Activated CD4-positive, alpha-beta T cell treated with anti-CD3 and anti-CD28 coated beads, Interleukin-2, Interleukin-6, amounts not matched to agents 100 ng/mL and 50 ng/mL, durations not matched to agents 16 hours and 8 hours (primary cell): ENCODE measurements around the gene SPR.
"Not testable (repeated sequence)": the region's sequence is repeated elsewhere in the genome, so short reads cannot be mapped to it uniquely, and the experiment has no call there.

Source experiments
- DNase-seq: peaks from one replicate; pipeline ENCODE4 v3.0.0-alpha.2; 2020

The SPR gene

DNA sequence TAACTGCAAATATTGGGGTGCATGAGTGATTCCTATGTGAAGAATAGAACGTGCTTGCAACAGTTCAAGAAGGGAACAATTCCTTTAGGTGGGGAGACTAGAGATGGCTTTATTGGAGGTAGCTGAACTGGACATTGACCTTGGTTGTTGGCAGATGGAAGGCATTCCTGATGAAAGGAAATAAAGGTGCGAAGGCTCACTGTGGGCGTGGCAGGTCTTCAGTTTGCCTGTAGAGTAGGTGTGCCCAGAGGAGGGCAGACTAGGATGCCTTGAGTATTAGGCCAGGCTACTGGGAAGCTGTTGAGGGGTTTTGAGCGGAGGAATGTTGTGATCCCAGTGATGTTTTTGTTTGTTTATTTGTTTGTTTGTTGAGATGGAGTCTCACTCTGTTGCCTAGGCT, 2.8 kb downstream of the SPR start:
- DNase-seq: no peak

DNA sequence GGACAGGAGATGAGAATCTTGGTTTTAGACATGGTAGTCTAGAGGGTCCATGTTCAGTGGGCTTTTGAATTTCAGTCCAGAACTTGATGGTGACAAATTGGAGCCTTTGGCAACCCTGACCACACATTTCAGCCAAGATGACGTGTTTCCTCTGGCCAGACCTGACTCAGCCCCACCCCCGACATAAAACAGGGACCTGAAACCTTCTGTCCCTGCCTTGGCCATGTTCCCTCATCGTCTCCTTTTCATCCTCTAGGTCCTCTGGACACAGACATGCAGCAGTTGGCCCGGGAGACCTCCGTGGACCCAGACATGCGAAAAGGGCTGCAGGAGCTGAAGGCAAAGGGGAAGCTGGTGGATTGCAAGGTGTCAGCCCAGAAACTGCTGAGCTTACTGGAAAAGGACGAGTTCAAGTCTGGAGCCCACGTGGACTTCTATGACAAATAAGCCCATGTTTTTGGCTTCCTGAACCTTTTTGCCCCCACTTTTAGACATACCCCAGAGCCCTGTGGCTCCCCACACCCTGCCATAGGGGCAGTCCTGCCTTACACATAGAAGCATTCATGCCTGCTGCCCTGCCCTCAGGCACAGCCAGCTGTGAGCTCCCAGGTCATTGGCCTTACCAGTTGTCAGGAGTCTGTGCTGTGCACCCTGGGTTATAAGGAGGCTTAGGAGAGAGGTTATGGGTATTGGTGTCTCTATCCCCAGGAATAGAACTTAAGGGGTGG, 4.0 kb downstream of the SPR start:
- no peak for DNase-seq

DNA sequence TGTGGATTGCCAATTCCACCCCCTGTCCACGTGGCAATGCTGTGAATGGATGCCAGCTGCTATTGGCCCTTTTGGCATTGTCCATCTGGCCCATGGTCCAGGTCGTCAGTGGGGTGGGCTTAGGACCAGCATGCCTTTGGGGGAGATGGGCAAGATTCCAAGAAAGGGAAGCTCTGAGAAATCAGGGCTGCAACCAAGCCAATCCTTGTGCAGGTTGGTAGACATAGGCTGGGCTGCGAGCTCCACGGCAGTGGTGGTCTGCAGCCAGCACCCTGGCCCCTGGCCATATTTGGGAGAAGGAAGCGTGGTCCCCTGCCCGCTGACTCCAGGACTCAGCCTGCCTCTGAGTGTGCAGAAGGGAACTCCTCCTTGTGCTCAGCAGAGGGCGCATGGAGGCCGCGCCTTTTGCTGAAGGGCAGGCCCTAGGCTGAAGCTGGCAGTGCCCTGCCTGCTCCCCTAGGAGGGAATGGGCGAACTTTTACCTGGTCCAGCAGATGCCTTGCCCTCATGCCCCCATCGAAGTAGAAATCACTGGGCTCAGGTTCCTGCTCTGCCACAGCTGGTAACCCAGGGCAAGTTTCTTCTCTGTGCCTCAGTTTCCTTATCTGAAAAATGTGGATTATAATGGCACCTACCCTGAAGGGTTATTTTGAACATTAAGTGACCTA, 5.4 kb downstream of the SPR start:
- peak; percentile 77 for DNase-seq

DNA sequence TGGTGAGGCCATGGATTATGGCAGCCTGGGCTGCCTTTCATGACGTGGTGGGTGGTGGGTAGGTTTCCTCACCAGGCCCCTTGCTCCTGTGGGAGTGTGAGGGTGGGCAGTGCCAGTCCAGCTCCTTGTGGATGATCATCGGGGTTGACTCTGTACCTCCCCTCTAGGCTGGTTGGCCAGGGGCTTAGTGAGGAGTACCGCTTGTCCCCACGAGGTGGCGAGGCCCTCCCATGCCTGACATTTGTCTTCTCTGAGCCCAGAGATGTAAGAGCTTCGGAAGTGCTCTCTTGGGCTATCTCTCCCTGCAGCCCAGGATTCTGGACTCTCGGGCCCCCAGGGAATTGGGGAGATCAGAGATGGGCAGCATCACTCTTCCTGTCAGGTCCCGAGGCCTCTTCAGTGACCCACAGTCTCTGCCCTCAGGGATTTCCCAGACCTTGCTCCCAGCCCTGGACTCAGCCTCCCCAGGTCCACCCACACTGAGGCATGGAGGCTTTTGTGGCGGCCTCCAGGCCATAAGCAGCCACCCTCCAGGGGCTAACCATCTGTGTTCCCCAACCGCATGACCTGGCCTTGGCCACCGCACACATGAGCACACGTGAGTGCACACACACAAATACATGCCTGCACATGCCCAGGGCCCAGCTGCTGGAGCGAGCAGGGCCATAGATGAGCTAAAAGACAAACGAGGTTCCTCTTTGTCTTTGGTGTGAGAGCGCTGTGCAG, 6.5 kb downstream of the SPR start:
- DNase-seq: peak; percentile 59

DNA sequence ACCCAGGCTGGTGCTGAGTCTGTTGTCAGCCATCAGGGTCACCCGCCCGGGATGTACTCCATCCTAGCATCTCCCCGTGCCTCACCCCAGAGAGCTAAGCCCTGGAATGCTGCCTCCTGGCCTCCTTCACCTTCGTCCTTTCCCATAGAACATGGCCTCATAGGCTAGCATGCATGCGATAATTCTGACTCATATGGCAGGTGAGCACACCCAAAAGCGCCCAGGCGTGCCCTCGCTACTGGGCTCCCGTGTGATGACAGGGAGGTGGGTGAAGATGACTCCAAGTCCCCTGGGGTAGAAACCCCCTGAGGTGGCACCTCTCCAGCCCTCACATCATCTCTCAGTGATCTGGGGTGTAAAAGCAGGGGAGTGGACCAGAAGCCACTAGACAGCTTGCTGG, 7.3 kb downstream of the SPR start:
- DNase-seq: no peak

DNA sequence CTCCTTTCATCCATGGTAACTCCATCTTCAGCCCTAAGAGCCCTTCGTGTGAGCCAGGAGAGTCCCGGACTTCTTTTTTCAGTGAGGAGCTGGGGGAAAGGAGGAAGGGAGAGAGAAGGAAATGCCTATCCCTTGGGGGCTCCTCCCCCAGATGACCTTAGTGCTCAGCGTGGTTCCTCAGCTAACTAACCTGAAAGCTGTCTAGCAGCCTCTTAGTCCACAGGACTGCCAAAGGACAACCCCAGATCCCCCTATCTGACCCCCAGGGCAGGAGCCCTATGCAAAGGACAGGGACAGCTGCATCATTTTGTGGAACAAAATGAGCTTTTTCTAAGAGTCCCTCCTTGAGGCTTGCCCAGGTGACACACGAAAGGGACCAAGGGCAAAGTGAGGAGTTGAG, 7.9 kb downstream of the SPR start:
- DNase-seq: no peak

DNA sequence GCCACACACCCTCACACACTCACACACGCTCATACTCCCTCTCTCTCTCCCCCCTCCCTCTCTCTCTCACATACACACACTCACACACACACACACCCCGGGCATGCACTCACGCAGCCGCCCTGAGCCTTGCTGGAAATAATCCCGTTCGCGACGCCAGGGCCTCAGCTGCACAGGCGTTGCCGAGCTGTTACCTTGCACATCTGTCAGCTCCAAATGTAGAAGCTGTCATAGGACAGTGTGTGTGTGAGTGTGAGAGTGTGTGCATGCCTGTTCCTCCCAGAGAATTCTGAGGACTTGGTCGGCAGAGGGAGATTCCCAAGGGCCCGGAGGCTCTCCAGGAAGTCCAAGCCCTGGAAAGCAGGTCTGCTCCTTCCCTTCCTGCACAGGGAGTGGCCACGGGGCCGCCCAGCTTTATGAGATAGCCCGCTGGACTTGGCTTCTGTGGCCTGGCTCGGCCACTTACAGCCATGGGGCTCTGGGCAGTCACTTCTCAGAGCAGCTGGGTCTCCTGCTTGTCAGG, 8.6 kb downstream of the SPR start:
- DNase-seq: no peak

DNA sequence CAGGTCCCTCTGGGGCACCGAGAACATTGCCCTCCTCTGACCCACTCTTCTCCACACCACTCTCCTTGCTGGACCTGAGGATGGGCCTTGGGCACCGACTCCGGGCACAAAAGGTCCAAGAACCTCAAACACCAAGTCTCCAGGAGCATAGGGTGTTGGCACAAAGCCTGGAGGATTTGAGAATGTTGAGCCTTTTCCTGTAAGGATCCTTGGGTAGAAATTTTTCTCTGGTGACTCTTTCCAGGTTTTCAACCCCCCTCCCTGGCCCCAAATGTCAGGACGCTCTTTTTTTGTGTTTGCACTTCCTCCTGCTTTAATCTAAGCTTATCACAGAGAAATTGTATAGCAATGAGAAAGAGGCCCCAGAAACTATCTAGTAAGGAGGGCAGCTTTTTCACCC, 9.2 kb downstream of the SPR start:
- no peak for DNase-seq

DNA sequence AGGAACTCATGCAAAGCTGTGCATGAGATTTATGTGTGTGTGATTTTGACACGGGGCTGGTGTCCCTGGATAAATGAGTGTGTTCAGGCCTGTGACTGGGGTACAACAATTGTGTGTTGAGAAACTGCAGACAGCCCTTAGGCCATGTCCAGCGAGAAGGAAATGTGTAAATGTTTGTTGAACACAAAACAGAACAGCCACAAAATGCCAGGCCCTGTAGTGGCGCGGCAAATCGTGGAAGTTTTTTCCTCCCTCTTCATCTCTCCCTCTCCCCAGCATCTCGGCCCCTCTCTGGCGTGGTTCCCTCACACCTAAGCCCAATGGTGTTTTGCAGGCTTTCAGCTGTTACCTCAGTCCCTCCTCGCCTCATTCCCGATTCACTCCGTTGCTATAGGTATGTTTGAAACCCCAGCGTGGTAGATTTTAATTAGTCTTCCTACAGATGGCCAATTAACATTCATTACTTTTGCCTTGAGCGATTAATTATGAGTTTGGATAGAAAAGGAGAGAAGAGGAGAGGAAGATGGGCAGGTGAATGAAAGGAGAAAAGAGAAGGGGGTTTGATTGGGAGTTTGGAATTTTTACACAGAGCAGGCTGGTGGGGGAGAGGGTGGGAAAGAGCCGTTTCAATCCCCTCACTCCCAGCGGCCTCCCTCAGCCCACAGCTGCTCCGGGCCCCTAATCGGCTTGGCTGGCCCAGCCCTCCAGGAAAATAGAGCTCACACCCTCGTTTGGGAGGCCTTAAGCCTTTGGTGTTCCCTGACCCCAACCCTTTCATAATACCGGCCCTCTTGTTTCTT, 10.8 kb downstream of the SPR start:
- no peak for DNase-seq

DNA sequence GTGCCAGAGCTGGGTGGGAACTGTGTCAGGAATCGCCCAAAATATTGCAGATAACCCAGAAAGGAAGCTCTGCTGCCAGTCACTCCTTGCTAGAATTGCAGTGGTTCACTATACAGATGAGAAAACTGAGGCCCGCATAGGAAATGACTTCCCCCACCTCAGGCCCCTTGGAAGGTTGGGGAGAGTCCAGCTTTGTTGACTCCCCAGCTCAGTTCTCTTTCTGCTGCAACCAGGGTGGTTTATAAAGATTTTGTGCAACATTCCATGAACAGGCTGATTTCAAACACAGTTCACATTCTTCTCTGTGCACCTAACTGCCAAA, 11.3 kb downstream of the SPR start:
- DNase-seq: no peak

DNA sequence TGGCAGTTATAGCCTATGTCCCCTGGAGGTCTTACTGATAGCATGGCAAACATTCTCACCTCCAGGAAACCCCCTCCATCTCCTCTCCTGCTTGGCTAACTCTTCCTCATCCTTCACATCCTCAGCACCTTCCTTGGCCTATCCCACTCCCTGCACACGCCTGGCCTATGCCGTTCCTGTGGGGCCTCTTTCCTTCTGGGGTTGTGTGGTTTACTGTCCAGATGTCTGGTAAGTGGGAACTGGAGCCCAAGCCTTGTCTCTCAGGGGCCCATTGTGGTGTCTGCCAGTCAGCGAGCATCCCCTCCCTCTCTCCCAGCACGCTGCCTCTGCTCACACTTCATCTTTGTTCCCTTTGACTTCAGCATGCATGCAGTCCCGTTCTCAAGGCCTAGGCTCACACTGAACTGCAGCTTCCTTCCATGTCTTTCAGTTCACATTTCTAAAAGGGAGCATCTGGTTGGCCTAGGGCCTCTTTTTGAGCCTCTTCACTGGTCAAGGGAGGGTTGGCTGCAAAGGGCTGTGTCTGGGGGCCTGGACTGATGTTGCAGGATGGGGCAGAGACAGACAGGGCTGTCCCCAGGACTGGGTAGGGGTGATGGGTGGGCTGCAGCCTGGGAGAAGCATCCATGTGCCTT, 13.1 kb downstream of the SPR start:
- DNase-seq: no peak

DNA sequence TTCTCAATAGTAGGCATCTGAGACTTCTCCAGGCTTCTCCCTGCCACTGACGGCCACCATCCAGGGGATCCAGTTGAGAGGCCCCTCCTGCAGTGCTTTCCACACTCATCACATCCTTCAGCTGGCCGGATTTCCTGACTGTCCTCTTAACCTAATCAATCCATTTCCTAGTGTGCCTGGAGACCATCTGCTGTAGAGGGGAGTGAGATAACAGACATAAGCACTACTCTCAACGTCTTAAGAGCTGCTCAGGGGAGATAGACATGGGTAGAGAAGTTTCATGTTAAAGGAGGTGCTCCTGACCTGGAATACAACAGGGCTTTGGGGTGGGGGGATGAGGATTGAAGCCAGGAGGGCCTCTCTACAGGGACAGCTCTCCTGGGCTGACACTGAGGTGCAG, 14.2 kb downstream of the SPR start:
- no peak for DNase-seq

DNA sequence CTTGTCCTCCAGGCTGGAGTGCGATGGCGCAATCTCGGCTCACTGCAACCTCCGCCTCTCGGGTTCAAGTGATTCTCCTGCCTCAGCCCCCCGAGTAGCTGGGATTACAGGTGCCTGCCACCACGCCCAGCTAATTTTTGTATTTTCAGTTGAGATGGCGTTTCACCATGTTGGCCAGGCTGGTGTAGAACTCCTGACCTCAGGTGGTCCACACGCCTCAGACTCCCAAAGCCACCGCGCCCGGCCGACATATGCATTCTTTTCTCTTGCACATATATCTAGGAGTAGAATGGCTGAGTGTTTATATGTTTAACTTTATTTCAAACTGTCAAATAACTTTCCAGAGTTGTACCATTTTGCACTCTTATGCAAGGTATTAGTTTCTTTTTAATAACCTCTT, 20.2 kb downstream of the SPR start:
- DNase-seq: not testable (repeated sequence)

DNA sequence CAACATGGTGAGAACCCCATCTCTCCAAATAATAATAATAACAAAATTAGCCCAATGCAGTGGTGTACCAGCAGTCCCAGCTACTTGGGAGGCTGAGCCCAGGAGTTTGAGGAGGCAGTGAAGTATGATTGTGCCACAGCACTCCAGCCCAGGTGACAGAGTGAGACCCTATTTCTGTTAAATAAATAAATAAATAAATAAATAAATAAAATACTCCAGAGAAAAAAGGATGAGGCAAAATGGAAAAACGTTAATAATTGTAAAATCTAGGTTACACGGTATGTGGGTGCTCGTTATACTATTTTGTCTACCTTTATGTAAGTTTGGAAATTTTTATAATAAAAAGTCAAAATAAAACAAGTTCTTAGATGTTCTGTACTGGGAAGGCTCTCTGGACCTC, 21.5 kb downstream of the SPR start:
- DNase-seq: no peak

DNA sequence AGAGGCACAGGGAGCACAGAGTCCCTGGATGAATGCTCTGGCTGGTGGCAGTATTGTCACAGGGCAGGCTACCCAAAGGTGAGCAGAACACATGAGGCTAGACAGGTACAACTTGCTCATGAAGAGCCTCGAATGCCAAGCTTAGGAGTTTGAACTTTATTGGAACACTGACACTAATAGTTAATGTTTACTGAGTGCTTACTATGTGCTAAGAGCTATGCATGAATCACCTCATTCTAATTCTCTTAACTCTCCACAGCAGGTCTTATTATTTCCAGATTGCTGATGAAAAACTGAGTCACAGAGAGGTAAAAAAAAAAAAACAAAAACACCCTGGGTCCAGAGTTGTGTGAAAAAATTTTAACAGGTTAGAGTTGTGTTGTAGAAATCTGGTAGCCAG, 24.0 kb downstream of the SPR start:
- no peak for DNase-seq

DNA sequence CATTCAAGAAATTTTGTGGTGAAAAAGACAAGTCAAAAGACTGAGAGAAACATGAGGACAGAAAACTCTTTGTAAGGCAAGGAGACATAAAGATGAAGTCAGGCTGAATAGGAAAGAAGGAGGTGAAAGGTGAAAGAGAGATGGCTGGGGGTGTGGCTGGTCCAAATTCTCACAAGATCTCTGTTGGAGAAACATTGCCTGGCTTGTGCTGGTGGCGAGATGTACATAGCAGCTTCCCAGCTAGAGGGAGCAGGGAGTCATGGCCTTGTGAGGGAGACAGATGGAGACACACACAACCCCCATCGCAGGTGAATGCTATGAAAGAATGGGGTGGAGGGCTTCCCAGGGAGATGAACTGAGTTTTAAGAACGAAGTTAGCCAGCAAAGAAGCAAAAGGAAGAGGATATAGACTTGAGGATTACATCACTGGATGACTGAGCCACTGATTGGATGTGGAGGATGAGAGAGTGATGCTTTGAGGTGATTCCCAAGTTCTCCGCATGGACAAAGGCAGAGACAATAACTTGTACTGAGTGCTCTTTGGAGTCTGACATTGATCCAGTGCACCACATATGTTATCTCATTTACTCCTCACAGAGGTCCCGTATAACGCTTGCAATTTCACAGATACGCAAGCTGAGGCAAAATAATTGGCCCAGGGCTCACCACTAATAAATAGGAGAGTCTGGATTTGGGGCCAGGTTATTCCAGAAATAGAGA, 26.4 kb downstream of the SPR start:
- no peak for DNase-seq

DNA sequence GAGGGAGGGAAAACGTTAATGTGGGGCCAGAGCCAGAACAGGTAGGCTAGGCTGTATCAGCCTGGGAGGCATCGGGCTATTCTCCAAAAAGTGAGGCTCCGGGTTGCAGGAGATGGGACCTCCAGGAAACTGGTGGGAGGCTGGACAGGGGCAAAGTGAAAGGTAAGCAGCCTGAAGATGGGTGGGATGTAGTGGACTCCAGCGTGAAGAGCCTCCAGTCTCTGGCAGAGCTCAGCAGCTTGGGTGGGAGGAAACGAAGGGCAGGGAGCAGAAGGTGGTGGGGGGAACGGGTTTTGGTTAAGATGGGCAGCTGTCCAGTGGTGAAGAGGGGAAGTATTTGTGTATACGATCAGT, 27.0 kb downstream of the SPR start:
- no peak for DNase-seq

DNA sequence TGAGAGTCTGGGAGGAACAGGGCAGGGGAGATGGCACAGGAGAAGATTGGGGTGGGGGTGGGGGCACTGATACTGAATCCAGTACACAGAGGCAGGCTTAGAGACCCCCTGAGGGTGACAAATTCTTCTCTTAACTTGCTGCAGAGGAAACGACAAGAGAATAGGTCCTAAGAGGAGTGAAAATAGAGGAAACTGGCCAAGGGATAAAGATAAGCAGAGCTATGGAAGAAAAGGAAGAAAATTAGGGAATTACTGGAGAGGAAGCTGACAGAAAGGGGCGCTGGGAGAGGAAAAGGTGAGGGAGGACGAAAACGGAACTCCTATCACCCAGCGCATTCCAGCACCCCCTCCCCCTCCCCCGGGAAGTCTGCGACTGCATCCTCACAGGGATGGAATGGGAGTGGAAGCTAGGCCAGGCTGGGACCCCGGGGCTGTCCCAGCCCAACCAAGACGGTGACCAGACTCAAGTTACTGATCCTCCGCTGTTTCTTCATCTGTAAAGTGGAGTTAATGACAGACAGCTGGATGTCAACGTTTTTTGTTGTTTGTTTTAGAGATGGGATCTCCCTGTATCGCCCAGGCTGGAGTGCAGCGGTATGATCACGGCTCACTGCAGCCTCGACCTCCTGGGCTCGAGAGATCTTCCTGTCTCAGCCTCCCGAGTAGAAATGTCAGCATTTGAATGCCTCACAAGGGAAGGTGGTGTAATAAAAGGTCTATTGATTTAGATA, 27.5 kb downstream of the SPR start:
- DNase-seq: no peak

DNA sequence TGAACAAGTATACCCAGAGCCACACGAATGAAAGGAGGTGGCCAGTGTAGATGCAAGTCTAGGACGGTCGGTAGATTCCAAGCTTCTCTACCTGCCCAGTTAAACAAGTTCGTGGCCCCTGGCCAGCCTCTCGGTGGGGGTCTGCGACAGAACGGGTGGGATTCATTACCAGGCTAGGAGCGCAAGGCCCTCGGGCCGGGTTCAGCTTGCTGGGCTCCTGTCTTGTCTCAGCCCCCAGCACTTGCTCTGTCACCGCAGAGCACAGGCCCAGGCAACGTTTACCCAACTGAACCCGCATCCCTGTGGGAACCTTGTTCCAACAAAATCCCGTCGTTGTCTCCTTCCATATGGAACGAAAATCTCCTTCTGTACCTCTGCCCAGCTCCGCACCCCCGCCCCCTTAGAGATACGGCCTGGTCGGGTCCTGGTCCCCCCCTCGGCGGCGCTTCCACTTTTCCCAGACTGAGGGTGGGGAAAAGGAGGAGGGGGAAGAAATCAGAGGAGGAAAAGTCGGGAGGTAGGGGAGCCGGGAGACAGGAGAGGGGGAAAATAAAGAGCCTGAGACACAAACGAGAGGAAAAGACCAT, 28.2 kb downstream of the SPR start:
- DNase-seq: no peak

DNA sequence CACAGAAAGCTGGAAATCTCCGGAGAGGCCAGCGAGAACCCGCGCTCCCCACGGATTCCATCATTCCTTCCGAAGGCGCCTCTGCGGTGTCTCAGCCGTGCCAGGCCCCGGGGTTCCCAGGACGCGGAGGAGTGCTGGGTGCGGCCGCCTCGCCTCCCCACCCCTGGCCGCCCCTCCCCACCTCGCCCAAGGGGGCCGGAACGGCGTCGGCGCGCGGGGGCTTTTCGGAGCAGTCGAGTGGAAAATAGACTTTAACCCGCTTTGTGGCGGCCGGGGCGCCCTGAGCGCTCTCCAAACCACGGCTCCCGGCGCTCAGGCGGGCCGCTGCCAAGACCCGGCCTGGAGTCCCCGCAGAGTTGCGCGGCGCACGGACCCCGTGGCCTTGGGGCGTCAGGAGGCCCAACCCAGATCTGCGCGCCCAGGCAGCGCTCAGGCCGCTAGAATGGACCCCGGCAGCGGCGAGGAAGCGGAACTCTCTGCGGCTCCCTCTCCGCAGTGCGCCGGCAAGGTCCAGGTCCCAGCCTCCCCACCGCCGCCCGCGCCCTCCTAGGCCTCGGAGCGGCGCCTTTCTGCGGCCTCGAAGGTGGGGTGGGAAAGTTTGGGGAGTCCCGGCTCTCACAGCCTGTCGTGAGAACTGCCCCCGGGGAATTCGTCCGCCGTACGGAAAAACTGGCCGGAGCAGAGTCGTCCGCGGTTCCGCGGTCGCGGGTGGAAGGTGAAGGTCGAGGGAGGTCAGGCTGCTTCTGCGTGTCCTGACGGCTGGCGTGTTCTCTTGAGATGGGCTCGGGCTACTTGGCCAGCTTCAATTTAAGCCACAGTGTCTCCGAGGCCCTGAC, 28.9 kb downstream of the SPR start:
- peak; percentile 50 for DNase-seq
